Pancreas (tissue), 10 donors: Measurements from ENCODE around the gene BORCS5. TPM values are rescaled to one million over a fixed set of nuclear protein-coding genes. Genes with fewer than 3 reads are reported as not detected.
A peak's percentile ranks its signal among the peaks of the same experiment; 100 is the strongest.

Experiments
- ATAC-seq, 4 donors: fragments of 200-7000 bp; cut with Tn5 transposase; one replicate each; pipeline versions ENCODE4 v1.8.0 to v1.9.1; 2020; ENCODE audit warnings: mild to moderate bottlenecking in 4 of 4, moderate library complexity in 4 of 4
- DNase-seq, 6 donors: peaks; one replicate each; pipeline ENCODE4 v3.0.0-alpha.2; 2020
- FAIRE-seq: peaks from 2 replicates; lab custom pipeline; 2012; peaks lifted over from hg19 to GRCh38; lab: Jason Lieb, UNC
- H3K27ac ChIP-seq, 4 donors: fragments of 200-600 bp; sonication (generic); 1 replicate in 3 of 4; 2 replicates in 1 of 4; pipeline versions ENCODE4 v1.5.0 to v1.8.0; 2020
- H3K27me3 ChIP-seq, 4 donors: fragments of 200-600 bp; one replicate each; pipeline ENCODE4 v1.8.0; 2021
- H3K36me3 ChIP-seq, 3 donors: fragments of 200-600 bp; sonication (generic) in 1 of 3; one replicate each; pipeline versions ENCODE4 v1.5.0 to v1.8.0; 2020 to 2021
- H3K4me1 ChIP-seq, 3 donors: fragments of 200-600 bp; one replicate each; pipeline ENCODE4 v1.8.0; 2021
- H3K4me3 ChIP-seq, 4 donors: fragments of 200-600 bp; sonication (generic) in 2 of 4; one replicate each; pipeline versions ENCODE4 v1.5.0 to v1.8.0; 2020 to 2021
- H3K9me3 ChIP-seq, 4 donors: fragments of 200-600 bp; one replicate each; pipeline ENCODE4 v1.8.0; 2021
- WGBS, 2 donors: extraction: QIAGEN DNeasy Blood & Tissue Kit; methylation state at CpG; one replicate each; pipeline ENCODE4 v1.1.7; 2013; 5-methylcytosine and 5-hydroxymethylcytosine counted together
- intact Hi-C, 3 donors: fragments of 100-400 bp; cut with DNase I; formaldehyde crosslinking; loops; one replicate each; pipeline versions ENCODE4 v1.11.1 to v1.14.2; 2022
- polyA plus RNA-seq, 2 donors: library from polyadenylated mRNA; stranded (reverse); fragments of 200-250 nt; gene quantifications; one replicate each; pipeline ENCODE4 v1.2.3, GENCODE V29; 2013
- total RNA-seq, 6 donors: library from RNA; stranded (reverse); fragmentation: NEBNext Ultra II Directional in 4 of 6; extraction: Animal tissue kit (Norgen Biotek cat#: 25700) in 4 of 6; gene quantifications; one replicate each; pipeline versions ENCODE4 v1.2.1 to v1.2.4, GENCODE V29; 2021 to 2023
- TF ChIP-seq, protein P1 (sequence below), 4 donors: fragments of 200-600 bp; sonication (generic) in 3 of 4; IDR thresholded peaks; one replicate each; pipeline versions ENCODE4 v1.5.0 to v1.8.0; 2021; ENCODE audit warnings: antibody characterized with exemption in 4 of 4
- donor health status: healthy with polysubstance abuse.
- donor health status: DM: no; HTN: no; CAD: no; lungs with moderate emphysema.
- donor health status: DM: no; HTN: no; CAD: no.
- donor health status: control.
- donor health status: control.
- donor health status: Bipolar disorder and iron deficiency.
- donor health status: DM: yes; HTN: yes; CAD: no.
- donor health status: DM: no; HTN: no; CAD: no.
- donor health status: DM: no; HTN: no; CAD: no.
- donor health status: DM: yes; HTN: yes; CAD: no.

The BORCS5 gene
- total and polyA plus RNA-seq, 8 donors: 3.7 to 10.9 (median 8.3) TPM

- H3K27ac ChIP-seq: no peak overlapping the region
- 95 to 97% methylated on average over 4 of the region's 4 CpGs for WGBS, 2 donors
- no peak for ATAC-seq
- DNase-seq: no peak
- no peaks in the 10 kb centered on the region for H3K36me3 ChIP-seq
- no peak for FAIRE-seq
- H3K4me1 ChIP-seq: peaks cover 0 to 9% (median 9%) of the 10 kb centered on the region in 3 donors
- H3K27me3 ChIP-seq: no peaks in the 10 kb centered on the region
- intact Hi-C loops: no loop called here
- TF ChIP-seq, protein P1, sequence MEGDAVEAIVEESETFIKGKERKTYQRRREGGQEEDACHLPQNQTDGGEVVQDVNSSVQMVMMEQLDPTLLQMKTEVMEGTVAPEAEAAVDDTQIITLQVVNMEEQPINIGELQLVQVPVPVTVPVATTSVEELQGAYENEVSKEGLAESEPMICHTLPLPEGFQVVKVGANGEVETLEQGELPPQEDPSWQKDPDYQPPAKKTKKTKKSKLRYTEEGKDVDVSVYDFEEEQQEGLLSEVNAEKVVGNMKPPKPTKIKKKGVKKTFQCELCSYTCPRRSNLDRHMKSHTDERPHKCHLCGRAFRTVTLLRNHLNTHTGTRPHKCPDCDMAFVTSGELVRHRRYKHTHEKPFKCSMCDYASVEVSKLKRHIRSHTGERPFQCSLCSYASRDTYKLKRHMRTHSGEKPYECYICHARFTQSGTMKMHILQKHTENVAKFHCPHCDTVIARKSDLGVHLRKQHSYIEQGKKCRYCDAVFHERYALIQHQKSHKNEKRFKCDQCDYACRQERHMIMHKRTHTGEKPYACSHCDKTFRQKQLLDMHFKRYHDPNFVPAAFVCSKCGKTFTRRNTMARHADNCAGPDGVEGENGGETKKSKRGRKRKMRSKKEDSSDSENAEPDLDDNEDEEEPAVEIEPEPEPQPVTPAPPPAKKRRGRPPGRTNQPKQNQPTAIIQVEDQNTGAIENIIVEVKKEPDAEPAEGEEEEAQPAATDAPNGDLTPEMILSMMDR (IDR thresholded peaks at IDR 0.05): no peak
- H3K9me3 ChIP-seq: no peaks in the 10 kb centered on the region
- no peak overlapping the region for H3K4me3 ChIP-seq
Observed at GRCh38 chr12:12367482-12367998, 10.7 kb downstream of the BORCS5 start.

DNA sequence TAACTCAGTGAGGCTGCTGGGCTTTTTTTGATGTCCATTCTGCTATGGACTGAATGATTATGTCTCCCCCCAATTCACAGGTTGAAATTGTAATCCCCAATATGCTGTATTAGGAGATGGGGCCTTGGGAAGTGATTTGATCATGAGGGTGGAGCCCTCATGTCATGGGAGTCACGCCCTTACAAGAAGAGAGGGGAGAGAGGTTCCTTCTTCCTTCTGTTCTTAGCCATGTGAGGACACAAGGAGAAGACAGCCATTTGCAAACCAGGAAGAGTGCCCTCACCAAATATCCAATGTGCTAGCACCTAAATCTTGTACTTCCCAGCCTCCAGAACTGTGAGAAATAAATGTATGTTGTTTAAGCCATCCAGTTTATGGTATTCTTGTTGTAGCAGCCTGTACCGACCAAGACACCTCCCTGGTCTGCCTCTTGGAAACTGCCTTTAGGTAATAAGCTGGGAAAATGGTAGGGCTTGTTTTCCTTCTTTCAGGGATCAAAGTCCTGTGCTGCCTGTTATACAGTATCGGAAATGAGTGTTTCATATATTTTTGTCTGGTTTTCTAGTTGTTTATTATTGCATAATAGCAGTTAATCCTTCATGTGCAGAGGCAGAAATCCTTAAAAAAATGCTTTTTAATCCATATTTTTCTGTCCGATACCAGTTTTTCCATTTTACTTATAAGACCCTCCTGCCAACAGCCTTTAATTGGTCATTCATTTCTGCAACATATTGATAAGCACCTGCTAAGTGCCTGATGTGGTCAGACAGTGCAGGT, 16.3 kb downstream of the BORCS5 start:
- Histone ChIP-seq H3K36me3 (no peaks in the 10 kb centered on the region), H3K27me3 (no peaks in the 10 kb centered on the region), H3K4me3 (no peak overlapping the region), H3K9me3 (no peaks in the 10 kb centered on the region), H3K4me1 (peaks cover 0 to 8% (median 7%) of the 10 kb centered on the region in 3 donors), H3K27ac (peak overlapping the region in 2 of 4 donors; percentile 17 to 57)
- FAIRE-seq (no peak), DNase-seq (no peak), ATAC-seq (peak; percentile 30 to 67 (median 60))
- TF ChIP-seq, protein P1 (IDR thresholded peaks at IDR 0.05): no peak
- 48 to 50% methylated on average over 4 of the region's 4 CpGs for WGBS, 2 donors
- intact Hi-C loops: loop anchor here in 2 of 3 donors (10.0 kb wide), 3 partner anchors 192 to 342 kb away; partner anchors contain the start of genes CDKN1B (in 1 of the 2) and DUSP16 (in 1 of the 2)

- H3K9me3 ChIP-seq: no peaks in the 10 kb centered on the region
- no peaks in the 10 kb centered on the region for H3K36me3 ChIP-seq
- no peak overlapping the region for H3K4me3 ChIP-seq
- DNase-seq (no peak), ATAC-seq (peak; percentile 78 to 90 (median 89)), FAIRE-seq (peak; percentile 96)
- WGBS, 2 donors: 71 to 79% methylated on average over 12 of the region's 12 CpGs
- H3K27ac ChIP-seq: no peak overlapping the region
- no peaks in the 10 kb centered on the region for H3K27me3 ChIP-seq
- intact Hi-C loops: loop anchor here in 2 of 3 donors (5.0 to 10.0 kb wide), 4 partner anchors 188 to 338 kb away; partner anchors contain the start of genes CDKN1B (in 1 of the 2) and DUSP16 (in 1 of the 2)
- TF ChIP-seq, protein P1 (IDR thresholded peaks at IDR 0.05): peak; percentile 25 to 65 (median 57)
- peaks cover 4 to 8% (median 7%) of the 10 kb centered on the region in 3 donors for H3K4me1 ChIP-seq
Observed at GRCh38 chr12:12376646-12377448, 20.0 kb downstream of the BORCS5 start.

GRCh38 chr12:12378616-12379015, 21.7 kb downstream of the BORCS5 start:
- no peak overlapping the region for H3K4me3 ChIP-seq
- ATAC-seq (no peak), DNase-seq (no peak), FAIRE-seq (no peak)
- 97 to 98% methylated on average over 2 of the region's 2 CpGs for WGBS, 2 donors
- no peaks in the 10 kb centered on the region for H3K9me3 ChIP-seq
- TF ChIP-seq, protein P1 (IDR thresholded peaks at IDR 0.05): no peak
- intact Hi-C loops: loop anchor here in 2 of 3 donors (5.0 to 10.0 kb wide), 4 partner anchors 186 to 336 kb away; partner anchors contain the start of genes CDKN1B (in 1 of the 2) and DUSP16 (in 1 of the 2)
- no peak overlapping the region for H3K27ac ChIP-seq
- peaks cover 2 to 4% (median 3%) of the 10 kb centered on the region in 3 donors for H3K4me1 ChIP-seq
- no peaks in the 10 kb centered on the region for H3K27me3 ChIP-seq
- no peaks in the 10 kb centered on the region for H3K36me3 ChIP-seq
